A204.1 (cell line): ENCODE measurements around the gene SULT1A1.
"Not testable (repeated sequence)": the region's sequence is repeated elsewhere in the genome, so short reads cannot be mapped to it uniquely, and the experiment has no call there.

Experiments used
- FAIRE-seq: peaks from 2 replicates; lab custom pipeline; 2012; peaks lifted over from hg19 to GRCh38; lab: Jason Lieb, UNC

SULT1A1 gene

DNA sequence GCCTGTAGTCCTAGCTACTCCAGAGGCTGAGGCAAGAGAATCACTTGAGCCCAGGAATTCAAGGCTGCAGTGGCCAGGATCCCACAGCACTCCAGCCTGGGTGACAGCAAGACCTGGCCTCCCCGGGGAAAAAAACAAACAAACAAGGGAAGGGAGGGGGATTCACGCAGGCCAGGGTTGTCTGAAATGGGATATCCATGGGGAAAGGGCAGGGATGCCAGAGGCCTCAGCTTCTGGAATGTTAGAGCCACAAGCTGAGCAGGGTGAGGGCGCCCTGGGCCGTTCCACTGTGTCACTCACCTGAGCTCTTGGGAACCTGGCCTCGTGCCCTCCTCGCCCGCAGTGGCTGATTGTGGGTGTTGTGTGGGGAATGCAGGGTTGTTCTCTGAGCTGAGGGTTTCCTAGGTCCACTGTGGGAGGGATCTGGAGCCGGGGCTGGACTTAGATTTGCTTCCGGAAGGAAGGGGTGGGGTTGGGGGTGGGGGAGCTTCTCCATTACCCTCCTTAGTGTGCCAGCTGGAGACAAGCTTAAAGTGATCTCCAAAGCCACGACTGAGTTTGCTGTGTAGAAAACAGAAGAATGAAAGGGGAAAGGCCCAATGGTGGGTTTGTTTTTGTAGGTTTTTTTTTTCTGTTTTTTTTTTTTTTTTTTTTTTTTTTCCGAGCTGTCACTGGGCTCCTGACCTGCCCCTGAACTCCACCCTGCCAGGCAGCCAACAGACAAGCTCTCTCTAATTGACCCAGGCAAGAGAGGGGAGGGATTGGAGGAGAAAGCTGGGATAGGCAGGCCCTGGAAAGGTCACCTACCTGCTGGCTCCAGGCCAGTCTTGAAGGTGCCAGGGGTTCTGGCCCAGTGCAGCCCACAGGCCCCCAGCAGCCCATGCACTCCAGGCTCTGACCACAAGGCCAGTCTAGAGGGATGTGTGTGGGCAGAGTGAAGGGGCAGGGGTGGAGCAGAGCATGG, at the start of gene SULT1A1:
SULT1A1 (minus strand) TSS at position 414 of the 964 bp plus-strand sequence. CDS start 1,189 bp downstream, outside the sequence.
- FAIRE-seq = no peak

DNA sequence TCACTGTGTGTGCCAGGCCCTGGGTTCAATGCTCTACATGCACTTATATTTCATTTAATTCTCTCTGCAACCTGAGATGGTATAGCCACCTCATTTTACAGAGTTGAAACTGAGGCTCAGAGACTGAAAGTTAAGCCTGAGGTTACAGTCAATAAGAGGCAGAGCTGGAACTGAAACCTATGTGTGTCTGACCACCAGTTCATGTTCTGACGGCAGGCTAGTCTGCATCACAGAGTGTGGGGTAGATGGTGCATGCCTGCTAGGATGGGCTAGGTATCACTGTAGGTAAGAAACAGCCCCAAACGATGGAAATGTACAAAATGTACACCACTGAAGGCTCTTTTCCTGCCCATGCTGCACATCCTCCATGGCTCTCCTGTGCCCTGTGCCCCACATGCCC, 30.1 kb upstream of the SULT1A1 start:
- FAIRE-seq = not testable (repeated sequence)

DNA sequence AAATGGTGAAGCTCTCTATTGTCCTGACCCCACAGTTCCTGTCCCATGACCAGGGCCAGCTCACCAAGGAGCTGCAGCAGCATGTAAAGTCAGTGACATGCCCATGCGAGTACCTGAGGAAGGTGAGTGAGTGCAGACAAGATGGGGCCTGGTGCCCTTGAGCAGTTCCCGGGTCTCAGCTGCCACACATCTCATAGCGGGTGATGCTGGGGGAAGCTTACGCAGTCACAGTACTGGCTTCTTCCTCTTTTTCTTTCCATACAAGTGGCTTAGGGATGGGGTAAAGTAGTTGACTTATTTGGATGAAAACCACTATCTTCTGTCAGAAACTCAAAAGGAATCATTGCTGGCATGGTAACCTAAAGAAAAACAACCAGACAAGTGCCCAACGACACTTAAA, 28.5 kb upstream of the SULT1A1 start:
- not testable (repeated sequence) for FAIRE-seq

DNA sequence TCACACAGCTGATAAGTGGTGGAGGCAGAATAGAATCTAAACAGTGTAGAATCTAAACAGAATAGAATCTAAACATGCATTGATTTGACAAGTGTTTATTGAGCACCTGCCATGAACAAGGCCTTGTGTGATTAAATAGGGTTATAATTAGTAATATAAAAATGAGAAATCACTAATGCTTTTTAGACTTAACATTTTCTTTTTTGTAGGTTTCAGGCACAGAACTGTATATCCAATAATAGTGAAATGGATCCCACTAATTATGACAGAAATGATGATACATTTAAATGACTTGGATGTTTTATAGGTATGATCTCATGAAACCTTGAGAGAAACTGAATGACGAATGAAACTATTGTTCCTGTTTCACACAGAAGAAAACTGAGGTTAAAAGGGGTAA, 27.9 kb upstream of the SULT1A1 start, which contains the start of gene NPIPB8:
NPIPB8 (plus strand) TSS at position 301 of the 400 bp plus-strand sequence. CDS start 296 bp downstream, outside the sequence.
- FAIRE-seq = not testable (repeated sequence)

DNA sequence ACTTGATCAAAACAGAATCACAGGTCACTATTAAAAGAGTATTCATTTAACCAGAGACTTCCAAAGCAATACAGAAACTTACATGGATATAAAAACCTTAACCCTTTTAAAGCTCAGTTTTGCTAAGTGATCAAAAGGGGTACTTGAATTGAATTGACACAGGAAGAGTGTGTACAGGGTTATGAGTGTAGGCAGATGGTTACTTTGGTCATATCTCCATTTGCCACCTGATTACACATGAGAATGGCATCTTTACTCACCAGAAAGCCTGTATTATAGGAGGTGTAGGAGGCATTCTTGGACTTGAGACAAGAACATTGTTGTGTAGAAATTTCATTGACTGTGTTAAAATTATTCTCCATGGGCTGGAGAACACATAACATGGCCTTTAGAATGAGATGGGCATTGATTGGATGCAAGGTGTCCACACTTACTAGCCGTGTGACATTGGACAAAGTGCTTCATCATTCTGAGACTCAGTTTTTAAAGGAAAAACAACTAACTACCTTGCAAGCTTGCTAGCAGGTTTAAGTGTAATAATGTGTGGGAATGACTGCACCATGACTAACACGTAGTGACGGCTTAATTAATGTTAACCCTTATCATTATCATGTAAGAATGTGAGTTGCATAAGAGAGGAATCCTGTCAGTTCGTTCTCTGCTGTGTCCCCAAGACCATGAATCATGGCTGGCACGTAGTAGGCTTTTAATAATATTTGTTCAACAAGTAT, 26.4 kb upstream of the SULT1A1 start:
- FAIRE-seq = not testable (repeated sequence)

DNA sequence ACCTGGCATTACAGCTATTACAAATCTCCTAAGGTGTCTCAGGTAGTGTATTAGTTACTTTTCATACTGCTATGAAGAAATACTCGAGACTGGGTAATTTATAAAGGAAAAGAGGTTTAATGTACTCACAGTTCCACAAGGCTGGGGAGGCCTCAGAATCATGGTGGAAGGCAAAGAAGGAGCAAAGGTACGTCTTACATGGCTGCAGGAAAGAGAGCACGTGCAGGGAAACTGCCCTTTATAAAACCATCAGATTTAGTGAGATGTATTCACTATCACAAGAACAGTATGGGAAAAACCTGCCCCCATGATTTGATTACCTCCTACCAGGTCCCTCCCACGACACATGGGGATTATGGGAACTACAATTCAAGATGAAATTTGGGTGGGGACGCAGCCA, 21.1 kb upstream of the SULT1A1 start:
- not testable (repeated sequence) for FAIRE-seq

DNA sequence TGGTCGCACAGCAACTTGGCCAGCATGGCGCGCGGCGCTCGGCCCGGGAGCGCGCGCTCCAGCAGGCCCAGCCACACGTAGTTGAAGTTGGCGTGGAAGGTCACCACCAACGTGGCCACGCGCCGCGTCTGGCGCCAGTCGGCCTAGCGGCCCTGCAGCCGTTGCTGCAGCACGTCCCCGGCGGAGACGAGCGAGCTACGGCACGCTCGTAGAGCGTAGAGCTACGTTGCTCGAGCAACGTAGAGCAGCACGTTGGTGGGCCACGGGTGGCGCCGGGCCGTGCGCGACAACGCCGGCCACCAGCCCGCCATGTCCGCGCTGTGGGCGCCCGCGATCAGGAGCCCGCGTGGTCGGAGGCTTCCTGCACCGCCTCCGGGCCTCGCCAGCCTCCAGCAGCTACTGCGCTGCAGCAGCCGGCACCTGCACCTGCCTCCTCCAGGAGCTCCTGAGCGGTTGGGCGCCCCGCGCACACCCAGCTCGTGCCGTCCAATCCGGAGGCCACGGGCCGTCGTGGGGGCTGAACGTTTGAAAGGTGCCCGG, 13.4 kb upstream of the SULT1A1 start:
- no peak for FAIRE-seq

DNA sequence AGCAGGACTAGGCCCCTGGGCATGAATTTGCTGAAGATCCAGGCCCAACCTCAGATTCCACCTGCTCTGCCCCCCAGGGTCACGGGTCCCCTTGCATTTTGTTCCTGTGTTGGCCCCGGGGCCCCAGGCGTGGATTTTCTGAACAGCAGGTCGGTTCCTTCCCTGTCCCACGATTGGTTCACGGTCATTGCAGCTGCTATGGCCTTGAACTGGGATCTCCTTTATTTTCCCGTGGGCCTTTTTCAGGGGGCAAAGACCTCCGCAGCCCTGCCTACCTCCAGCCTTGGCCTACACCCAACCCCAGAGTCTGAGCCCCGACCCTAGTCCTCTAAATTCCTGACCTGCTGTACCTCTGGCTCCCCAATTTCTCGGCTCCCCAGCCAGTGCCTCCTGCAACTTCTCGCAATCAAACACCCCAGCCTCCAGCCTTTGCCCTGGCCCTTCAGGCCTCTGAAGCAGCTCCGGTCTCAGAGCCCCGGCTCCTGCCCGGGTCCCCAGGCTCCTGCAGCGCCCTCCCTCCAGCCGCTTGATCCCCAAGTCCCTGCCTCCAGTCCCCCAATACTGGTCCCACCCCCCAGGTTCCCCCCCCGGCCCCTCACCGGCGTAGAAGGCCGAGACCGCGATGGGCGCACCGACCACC, 12.8 kb upstream of the SULT1A1 start:
- FAIRE-seq = not testable (repeated sequence)

DNA sequence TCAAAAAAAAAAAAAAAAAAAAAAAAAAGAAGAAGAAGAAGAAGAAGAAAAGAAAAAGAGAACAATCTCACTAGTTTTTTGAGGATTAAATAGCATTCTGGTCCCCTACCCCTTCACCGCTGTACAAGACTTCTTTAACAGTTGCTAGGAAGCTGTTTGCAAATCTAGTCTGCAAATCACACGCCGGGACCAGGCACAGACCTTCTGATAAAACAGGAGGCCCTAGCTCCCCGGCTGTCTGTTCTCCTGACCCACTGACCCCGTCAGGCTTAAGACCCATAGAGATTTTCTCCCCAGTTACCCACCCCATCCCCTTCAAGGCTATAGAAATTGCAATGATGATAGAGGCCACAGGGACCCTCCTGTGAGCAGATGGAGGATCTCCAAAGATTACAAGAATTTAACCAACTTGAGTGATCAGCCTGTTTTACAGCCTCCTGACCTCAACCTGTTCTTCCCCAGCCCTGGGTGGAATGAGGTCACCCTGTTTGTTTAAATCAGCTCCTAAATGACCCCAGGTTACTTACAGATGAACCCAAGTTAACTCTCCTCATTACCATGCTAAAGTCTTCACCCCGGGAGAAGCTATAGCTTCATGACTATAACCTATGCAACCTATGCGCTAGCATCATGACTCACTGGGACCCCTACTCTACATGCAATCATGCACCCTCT, 11.8 kb upstream of the SULT1A1 start:
- no peak for FAIRE-seq

DNA sequence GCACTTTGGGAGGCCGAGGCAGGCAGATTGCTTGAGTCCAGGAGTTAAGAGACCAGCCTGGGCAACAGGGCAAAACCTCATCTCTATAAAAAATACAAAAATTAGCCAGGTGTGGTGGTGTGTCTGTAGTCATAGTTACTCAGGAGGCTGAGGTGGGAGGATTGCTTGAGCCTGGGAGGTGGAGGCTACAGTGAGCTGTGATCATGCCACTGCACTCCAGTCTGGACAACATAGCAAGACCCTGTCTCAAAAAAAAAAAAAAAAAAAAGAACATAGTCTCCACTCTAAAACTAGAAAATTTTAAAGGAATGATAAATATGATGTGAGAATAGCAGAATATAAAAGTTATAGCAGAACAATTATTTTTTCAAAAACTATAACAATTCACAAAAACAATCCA, 10.5 kb upstream of the SULT1A1 start:
- not testable (repeated sequence) for FAIRE-seq

DNA sequence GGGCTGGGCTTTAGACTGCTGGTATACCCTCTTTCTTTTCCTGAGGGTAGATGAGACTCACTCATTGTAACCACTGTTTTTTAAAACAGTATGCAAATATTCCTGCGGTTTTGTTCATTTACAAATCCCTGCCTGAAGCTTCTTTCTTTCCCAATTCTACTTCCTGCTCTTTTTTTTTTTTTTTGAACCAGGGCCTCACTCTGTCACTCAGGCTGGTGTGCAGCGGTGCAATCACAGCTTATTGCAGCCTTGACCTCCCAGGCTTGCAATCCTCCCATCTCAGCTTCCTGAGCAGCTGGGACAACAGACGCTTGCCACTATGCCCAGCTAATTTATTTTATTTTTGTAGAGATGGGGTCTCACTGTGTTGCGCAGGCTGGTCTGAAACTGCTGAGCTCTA, 8.0 kb upstream of the SULT1A1 start:
- FAIRE-seq = no peak

DNA sequence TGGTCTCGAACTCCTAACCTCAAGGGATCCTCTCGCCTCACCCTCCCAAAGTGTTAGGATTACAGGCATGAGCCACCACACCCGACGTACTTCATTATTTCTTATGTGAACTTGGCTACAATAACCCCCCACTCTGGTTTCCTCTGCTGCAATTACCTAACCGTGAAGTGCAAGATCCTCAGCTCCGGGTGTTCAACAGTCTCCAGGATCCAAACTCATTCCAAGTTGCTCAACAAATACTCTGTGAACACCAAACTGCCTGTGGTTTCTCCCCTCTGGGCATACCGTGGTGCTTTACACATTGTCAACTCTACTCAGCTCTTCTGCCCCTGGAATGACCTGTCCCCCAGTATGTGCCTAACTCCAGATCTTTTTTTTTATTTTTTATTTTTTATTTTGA, 6.8 kb upstream of the SULT1A1 start:
- FAIRE-seq = no peak

DNA sequence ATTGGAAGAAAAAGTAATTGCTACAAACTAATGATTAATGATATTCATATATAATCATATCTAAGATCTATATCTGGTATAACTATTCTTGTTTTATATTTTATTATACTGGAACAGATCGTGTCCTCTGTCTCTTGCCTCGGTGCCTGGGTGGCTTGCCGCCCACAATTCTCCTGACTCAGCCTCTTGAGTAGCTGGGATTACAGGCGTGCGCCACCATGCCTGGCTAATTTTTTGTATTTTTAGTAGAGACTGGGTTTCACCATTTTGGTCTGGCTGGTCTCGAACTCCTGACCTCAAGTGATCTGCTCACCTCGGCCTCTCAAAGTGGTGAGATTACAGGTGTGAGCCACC, 6.4 kb upstream of the SULT1A1 start:
- not testable (repeated sequence) for FAIRE-seq

DNA sequence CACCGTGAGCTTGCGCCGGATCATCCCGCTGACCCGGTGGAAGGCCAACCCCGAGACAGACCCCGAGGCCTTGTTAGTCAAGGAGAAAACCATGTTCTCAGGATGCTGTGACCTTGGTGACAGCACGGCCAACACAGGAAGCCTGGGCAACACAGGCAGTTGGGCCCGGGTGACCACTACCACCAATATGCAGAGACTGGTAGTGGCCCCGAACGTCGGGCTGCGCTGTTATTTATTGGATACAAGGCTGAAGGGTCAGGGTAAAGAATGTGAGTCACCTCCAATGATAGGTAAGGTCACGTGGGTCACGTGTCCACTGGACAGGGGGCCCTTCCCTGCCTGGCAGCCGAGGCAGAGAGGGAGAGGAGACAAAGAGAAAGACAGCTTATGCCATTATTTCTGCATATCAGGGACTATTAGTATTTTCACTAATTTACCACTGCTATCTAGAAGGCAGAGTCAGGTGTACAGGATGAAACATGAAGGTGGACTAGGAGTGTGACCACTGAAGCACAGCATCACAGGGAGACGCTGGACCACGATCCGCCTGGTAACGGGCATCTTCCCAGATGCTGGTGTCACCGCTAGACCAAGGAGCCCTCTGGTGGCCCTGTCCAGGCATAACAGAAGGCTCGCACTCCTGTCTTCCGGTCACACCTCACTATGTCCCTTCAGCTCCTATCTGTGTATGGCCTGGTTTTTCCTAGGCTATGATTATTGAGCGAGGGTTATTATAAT, 5.8 kb upstream of the SULT1A1 start:
- not testable (repeated sequence) for FAIRE-seq

DNA sequence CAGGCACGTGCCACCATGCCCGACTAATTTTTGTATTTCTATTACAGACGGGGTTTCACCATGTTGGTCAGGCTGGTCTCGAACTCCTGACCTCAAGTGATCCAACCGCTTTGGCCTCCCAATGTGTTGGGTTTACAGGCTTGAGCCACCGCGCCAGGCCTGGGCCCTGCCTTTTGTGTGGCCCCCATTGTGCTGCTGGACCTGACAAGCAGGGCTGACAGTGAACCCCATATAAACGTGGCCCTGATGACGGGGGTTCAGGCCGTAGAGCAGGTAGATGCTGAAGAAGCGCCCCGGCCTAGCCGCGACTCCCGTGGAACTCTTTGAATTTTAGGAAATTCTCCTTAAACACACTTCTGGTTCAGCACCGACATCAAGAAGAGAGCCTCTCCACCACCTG, 4.7 kb upstream of the SULT1A1 start:
- FAIRE-seq = not testable (repeated sequence)

DNA sequence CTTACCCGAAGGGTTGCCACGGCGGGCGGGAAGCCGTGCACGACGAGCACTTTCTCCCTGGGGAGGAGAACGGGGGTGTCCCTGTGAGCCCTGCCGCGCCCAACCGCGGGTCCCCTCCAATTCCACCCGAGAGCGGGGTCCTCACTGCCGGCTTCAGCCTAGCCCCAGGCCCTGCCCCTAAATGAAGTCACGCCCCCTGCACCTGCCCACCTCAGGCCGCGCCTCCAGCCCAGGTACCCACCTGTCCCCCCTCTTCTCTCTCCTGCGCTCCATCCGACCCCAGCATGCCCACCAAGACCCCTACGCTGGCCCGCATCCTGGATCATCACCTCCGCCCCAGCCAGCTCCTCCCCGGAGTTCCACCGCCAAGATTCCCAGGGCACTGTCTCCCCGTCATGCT, 4.1 kb upstream of the SULT1A1 start:
- not testable (repeated sequence) for FAIRE-seq

DNA sequence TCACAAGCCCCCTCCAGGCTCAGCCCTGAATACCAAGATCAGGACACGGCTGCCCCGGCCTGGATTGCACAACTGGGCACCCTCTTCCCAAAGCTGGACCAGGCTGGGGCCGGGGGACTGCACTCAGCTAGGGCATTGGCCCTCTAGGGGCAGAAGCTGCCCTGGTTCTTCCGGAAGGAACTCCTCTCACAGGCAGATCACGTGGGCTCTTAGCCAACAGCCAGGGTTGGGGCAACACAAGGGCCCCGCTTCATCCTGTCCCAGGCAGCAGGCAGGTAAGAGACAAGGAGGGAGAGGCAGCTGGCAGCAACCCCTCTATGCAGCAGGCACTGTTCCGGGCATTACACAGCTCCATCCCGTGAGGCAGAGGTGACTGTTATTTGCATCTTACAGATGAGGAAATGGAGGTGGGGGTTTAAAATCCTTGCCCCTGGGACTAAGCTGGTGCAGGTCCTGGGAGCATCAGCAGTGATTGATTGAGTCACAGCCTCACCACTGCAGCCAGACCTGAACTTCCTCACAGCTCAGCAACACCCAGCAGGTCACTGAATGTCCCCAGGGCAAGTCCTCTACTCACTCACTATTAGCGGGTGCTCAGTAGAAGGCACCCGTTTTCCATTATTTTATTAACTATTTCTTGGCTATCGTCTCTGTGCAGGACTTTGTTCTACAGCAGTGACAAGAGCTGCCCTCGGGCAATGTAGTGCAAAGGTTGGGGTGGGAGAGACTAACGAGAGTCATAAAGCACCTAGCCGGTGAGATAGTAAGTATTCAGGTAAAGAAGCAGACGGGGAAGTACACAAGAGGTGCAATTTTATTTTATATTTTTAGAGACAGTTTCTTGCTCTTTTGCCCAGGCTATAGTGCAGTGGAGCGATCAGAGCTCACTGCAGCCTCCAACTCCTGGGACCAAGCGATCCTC, 2.8 kb upstream of the SULT1A1 start:
- not testable (repeated sequence) for FAIRE-seq

DNA sequence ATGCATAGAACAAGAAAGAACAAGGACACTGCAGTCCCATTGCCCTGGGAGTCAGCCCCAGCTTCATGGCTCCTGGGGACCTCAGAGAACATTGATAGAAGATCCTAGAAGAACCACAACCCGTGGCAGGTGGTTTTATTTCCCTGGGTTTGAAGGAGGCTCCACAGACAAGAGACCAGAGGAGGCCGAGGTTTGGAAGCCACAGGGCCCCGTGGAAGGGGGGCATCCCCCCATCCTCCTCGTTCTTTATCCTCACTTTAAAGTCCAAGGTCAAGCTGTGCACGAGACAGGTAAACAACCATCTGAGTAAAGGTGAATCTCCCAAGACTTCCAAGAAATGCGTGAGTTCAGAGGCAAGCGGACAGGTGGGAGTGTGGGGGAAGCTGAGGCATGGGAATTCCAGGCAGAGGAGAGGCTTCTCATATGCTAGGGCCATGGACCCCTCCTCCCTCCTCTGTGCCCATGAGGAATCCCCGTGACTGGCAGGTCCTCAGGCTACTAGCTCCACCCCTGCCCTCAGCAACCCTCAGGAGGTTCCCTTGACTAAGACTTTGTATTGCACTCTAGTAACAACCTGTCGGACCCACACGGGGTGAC, 849 bp upstream of the SULT1A1 start:
- no peak for FAIRE-seq

DNA sequence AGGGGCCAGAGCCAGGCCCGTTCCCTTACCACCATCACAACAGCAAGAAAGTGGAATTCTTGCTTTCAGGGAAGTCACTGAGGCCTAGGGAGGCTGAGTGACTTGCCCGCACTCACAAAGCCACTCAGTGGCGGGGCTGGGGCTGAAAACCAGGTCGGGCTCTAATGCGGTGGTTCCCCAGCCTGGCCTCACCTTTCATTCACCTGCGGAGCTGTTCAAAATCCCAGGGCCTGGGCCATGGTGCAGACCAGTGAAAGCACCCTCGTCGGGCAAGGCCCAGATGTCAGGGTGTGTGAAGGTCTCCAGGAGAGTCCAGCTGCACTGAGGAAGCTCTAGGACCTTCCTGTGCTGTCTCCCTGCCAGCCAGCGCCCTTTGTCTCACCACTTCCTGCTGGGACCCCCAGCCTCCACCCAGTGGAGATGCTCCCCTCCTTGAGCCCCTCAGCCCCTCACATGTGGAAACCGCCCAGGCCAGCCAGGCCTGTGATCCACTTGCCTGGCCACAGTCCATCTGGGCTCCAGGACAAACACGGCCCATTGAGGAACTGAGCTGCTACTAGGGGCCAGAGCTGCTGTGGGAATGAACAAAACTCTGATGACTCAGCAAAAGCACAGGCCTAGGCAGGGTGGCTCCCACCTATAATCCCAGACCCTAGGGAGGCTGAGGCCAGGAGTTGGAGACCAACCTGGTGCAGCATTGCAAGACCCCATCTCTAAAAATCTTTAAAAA, 812 bp downstream of the SULT1A1 start:
- FAIRE-seq = not testable (repeated sequence)
